ENCODE measurements around the gene TNIP1.

GRCh38 chr5:151077419-151077818 lies 3.4 kb downstream of the TNIP1 start:
- TF ChIP-seq CTCF (IDR thresholded peaks at IDR 0.05; ENCODE audit: poor library complexity) (no peak), EZH2 (IDR thresholded peaks at IDR 0.05; ENCODE audit: borderline replicate concordance) (no peak), EZH2phosphoT487 (IDR thresholded peaks at IDR 0.05; ENCODE audit: low read depth, severe bottlenecking, unreplicated experiment) (no peak)
